OCI-LY1 (cell line): ENCODE data around the gene PICALM.
"Not testable (repeated sequence)": the region's sequence is repeated elsewhere in the genome, so short reads cannot be mapped to it uniquely, and the experiment has no call there.

Experiments used
- H2AFZ ChIP-seq: fragments of 200-600 bp; sonication (generic), shearing (Covaris generic); 2 replicates; pipeline ENCODE4 v1.6.0; 2014; ENCODE audit warnings: antibody characterized with exemption, mild to moderate bottlenecking, low read length
- H3F3A ChIP-seq: fragments of 200-600 bp; sonication (generic), shearing (Covaris generic); 2 replicates; pipeline ENCODE4 v1.6.0; 2014; ENCODE audit warnings: mild to moderate bottlenecking, antibody characterized with exemption, low read length, moderate library complexity; ENCODE audit not compliant: insufficient read depth
- H3K27ac ChIP-seq: fragments of 200-600 bp; sonication (generic); 2 replicates; pipeline ENCODE4 v1.5.1; 2014; ENCODE audit warnings: low read length, mixed run types, mild to moderate bottlenecking, low read depth; ENCODE audit not compliant: poor library complexity, severe bottlenecking
- H3K27me3 ChIP-seq: fragments of 200-600 bp; sonication (generic); 2 replicates; pipeline ENCODE4 v1.6.0; 2014; ENCODE audit warnings: antibody characterized with exemption, mild to moderate bottlenecking, low read length, moderate library complexity; ENCODE audit not compliant: insufficient read depth
- H3K36me3 ChIP-seq: fragments of 200-600 bp; sonication (generic); 2 replicates; pipeline ENCODE4 v1.6.1; 2014; ENCODE audit warnings: mild to moderate bottlenecking, antibody characterized with exemption, low read length, moderate library complexity, mixed read lengths; ENCODE audit not compliant: insufficient read depth
- H3K4me1 ChIP-seq: fragments of 200-600 bp; sonication (generic); 2 replicates; pipeline ENCODE4 v1.5.1; 2014; ENCODE audit warnings: mild to moderate bottlenecking, low read length, moderate library complexity; ENCODE audit not compliant: insufficient read depth, severe bottlenecking
- H3K4me2 ChIP-seq: fragments of 200-600 bp; sonication (generic), shearing (Covaris generic); 2 replicates; pipeline ENCODE4 v1.6.1; 2014; ENCODE audit warnings: low read length
- H3K4me3 ChIP-seq: fragments of 200-600 bp; sonication (generic); 2 replicates; pipeline ENCODE4 v1.5.1; 2014; ENCODE audit warnings: low read length, low read depth, mild to moderate bottlenecking, mixed read lengths; ENCODE audit not compliant: poor library complexity, severe bottlenecking
- H3K79me2 ChIP-seq: fragments of 200-600 bp; shearing (Covaris generic); 2 replicates; pipeline ENCODE4 v1.6.1; 2016; ENCODE audit warnings: mixed run types, low read length, mixed read lengths; ENCODE audit not compliant: insufficient read depth
- H3K9ac ChIP-seq: fragments of 200-600 bp; sonication (generic), shearing (Covaris generic); 2 replicates; pipeline ENCODE4 v1.6.1; 2014; ENCODE audit warnings: mild to moderate bottlenecking, low read length, mixed read lengths
- H3K9me2 ChIP-seq: fragments of 200-600 bp; sonication (generic), shearing (Covaris generic); 2 replicates; pipeline ENCODE4 v1.6.1; 2014; ENCODE audit warnings: low read depth, mild to moderate bottlenecking, low read length, mixed read lengths
- H3K9me3 ChIP-seq: fragments of 200-600 bp; shearing (Covaris generic); 2 replicates; pipeline ENCODE4 v1.6.1; 2014; ENCODE audit warnings: low read length, mixed read lengths
- H4K20me1 ChIP-seq: fragments of 200-600 bp; sonication (generic), shearing (Covaris generic); 2 replicates; pipeline ENCODE4 v1.6.0; 2016; ENCODE audit warnings: mild to moderate bottlenecking, low read length; ENCODE audit not compliant: insufficient read depth
- EZH2 ChIP-seq: fragments of 200-600 bp; sonication (generic), shearing (Covaris generic); IDR thresholded peaks from 2 replicates; pipeline ENCODE4 v1.8.0; 2017; ENCODE audit warnings: borderline replicate concordance, mixed run types, mild to moderate bottlenecking, antibody characterized with exemption, low read length, moderate library complexity, mixed read lengths
- TF ChIP-seq, protein P1 (sequence below): fragments of 200-600 bp; sonication (generic), shearing (Covaris generic); IDR thresholded peaks from 2 replicates; pipeline ENCODE4 v1.5.1; 2017; ENCODE audit warnings: mild to moderate bottlenecking, antibody characterized with exemption, low read length, moderate library complexity, mixed read lengths

Gene PICALM

DNA sequence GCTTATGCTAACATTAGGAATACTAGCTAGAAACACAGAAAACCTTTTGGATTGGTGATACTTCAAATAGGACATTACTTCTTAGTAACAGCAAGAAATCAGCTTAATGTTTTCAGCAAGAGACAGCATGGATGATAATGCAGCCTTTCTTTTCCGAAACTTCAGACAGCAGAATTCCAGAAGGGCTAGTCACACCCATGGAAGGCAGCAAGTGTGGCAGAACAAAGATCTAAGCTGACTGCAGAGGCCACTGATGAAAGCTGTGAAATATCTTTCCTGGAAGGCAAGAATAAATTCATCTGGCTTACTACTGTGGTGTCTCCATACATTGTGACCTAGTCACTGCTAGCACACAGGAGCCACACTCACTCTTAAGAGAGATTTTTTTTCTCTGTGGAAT, 113.4 kb downstream of the PICALM start:
- Histone ChIP-seq H3K9me2 (no peaks in the 10 kb centered on the region), H3K4me1 (no peaks in the 10 kb centered on the region), H3K4me2 (no peak overlapping the region), H3K79me2 (no peaks in the 10 kb centered on the region), H3K27me3 (no peaks in the 10 kb centered on the region), H3K9me3 (peaks cover 7% of the 10 kb centered on the region; the same call in 1 of the 2 replicates), H2AFZ (no peak overlapping the region), H3K9ac (no peak overlapping the region), H3K4me3 (no peak overlapping the region), H3F3A (no peaks in the 10 kb centered on the region), H3K27ac (no peak overlapping the region), H3K36me3 (peaks cover 66% of the 10 kb centered on the region), H4K20me1 (no peaks in the 10 kb centered on the region)
- TF ChIP-seq, protein P1, sequence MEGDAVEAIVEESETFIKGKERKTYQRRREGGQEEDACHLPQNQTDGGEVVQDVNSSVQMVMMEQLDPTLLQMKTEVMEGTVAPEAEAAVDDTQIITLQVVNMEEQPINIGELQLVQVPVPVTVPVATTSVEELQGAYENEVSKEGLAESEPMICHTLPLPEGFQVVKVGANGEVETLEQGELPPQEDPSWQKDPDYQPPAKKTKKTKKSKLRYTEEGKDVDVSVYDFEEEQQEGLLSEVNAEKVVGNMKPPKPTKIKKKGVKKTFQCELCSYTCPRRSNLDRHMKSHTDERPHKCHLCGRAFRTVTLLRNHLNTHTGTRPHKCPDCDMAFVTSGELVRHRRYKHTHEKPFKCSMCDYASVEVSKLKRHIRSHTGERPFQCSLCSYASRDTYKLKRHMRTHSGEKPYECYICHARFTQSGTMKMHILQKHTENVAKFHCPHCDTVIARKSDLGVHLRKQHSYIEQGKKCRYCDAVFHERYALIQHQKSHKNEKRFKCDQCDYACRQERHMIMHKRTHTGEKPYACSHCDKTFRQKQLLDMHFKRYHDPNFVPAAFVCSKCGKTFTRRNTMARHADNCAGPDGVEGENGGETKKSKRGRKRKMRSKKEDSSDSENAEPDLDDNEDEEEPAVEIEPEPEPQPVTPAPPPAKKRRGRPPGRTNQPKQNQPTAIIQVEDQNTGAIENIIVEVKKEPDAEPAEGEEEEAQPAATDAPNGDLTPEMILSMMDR = no peak
- TF ChIP-seq EZH2 = no peak

DNA sequence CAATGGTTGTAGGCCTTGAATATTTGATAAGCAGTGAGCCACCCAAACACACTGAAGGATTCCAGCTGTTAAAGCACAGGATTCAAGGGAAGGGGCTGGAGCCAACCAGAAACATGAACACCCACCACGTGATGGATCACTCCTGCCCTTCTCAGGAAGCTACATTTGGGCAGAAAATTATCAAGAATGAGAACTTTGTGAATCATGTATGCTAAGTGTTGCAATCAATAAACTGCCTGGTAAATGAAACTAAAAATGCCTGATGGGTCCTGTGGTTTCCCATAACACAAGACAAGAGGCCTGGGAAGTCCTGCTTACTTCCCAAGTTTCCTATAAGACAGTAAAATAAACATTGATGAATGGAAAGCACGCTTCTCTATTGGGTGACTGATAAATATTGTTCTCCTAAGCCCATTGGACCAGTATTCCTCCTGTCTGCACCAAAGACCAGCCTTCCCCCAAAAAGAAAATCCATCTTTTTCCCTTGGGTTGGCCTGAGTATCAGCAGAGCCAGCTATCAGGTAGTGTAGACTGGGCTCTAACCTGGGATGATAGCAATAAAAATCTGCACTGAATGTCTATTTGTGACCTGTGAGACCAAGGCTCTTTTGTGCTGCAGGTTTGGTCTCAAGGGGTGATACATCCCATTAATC, 115.3 kb downstream of the PICALM start:
- no peak overlapping the region for H3K4me3 ChIP-seq
- no peaks in the 10 kb centered on the region for H3K79me2 ChIP-seq
- peaks cover 50% of the 10 kb centered on the region for H3K36me3 ChIP-seq
- H3K27me3 ChIP-seq = no peaks in the 10 kb centered on the region
- TF ChIP-seq, protein P1 = no peak
- TF ChIP-seq EZH2 = no peak
- H3F3A ChIP-seq = no peaks in the 10 kb centered on the region
- peaks cover 7% of the 10 kb centered on the region; the same call in 1 of the 2 replicates for H3K9me3 ChIP-seq
- H3K4me1 ChIP-seq = no peaks in the 10 kb centered on the region
- H3K9me2 ChIP-seq = no peaks in the 10 kb centered on the region
- no peak overlapping the region for H3K4me2 ChIP-seq
- no peak overlapping the region for H3K27ac ChIP-seq
- H2AFZ ChIP-seq = no peak overlapping the region
- H3K9ac ChIP-seq = no peak overlapping the region
- H4K20me1 ChIP-seq = no peaks in the 10 kb centered on the region

DNA sequence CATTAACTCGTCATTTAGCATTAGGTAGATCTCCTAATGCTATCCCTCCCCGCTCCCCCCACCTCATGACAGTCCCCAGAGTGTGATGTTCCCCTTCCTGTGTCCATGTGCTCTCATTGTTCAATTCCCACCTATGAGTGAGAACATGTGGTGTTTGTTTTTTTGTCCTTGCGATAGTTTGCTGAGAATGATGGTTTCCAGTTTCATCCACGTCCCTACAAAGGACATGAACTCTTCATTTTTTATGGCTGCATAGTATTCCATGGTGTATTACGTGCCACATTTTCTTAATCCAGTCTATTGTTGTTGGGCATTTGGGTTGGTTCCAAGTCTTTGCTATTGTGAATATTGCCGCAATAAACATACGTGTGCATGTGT, 116.8 kb downstream of the PICALM start:
- H3K4me3 ChIP-seq, H3K4me2 ChIP-seq, H4K20me1 ChIP-seq, H2AFZ ChIP-seq, H3F3A ChIP-seq, H3K9me3 ChIP-seq, H3K27ac ChIP-seq, H3K79me2 ChIP-seq, H3K27me3 ChIP-seq, H3K9ac ChIP-seq, H3K9me2 ChIP-seq, H3K4me1 ChIP-seq: not testable (repeated sequence)
- peaks cover 36% of the 10 kb centered on the region for H3K36me3 ChIP-seq
